HG03565 (cell line): ENCODE results near the gene CD300A.
"Not testable (repeated sequence)": the region's sequence is repeated elsewhere in the genome, so short reads cannot be mapped to it uniquely, and the experiment has no call there.

ENCODE experiments used
- ATAC-seq: cut with Tn5 transposase; IDR thresholded peaks from one replicate; pipeline ENCODE4 v1.9.1; 2021; ENCODE audit warnings: mild to moderate bottlenecking, moderate library complexity; ENCODE audit not compliant: unreplicated experiment

Gene CD300A

GRCh38 chr17:74516561-74517328 lies 50.3 kb downstream of the CD300A start:
- no peak for ATAC-seq

- not testable (repeated sequence) for ATAC-seq
Measured at GRCh38 chr17:74518413-74518981, 52.1 kb downstream of the CD300A start.

GRCh38 chr17:74520016-74520434 lies 53.6 kb downstream of the CD300A start:
- ATAC-seq = no peak

- no peak for ATAC-seq
Measured at GRCh38 chr17:74520790-74521480, 54.5 kb downstream of the CD300A start.

GRCh38 chr17:74521701-74522201 lies 55.3 kb downstream of the CD300A start:
- no peak for ATAC-seq

GRCh38 chr17:74522381-74523105 lies 56.1 kb downstream of the CD300A start:
- ATAC-seq = no peak

- no peak for ATAC-seq
Measured at GRCh38 chr17:74523308-74523707, 56.9 kb downstream of the CD300A start.

GRCh38 chr17:74524653-74525464 lies 58.4 kb downstream of the CD300A start:
- no peak for ATAC-seq

GRCh38 chr17:74525465-74525725 lies 59.0 kb downstream of the CD300A start:
- ATAC-seq = no peak

- no peak for ATAC-seq
Measured at GRCh38 chr17:74525781-74526288, 59.4 kb downstream of the CD300A start.

GRCh38 chr17:74526681-74527080 lies 60.2 kb downstream of the CD300A start:
- ATAC-seq = no peak

GRCh38 chr17:74527081-74527480 lies 60.6 kb downstream of the CD300A start:
- no peak for ATAC-seq

- ATAC-seq = no peak
Measured at GRCh38 chr17:74527756-74528155, 61.3 kb downstream of the CD300A start.

GRCh38 chr17:74528491-74529199 lies 62.2 kb downstream of the CD300A start:
- peak; percentile 82 for ATAC-seq

- no peak for ATAC-seq
Measured at GRCh38 chr17:74529243-74529642, 62.8 kb downstream of the CD300A start.

- no peak for ATAC-seq
Measured at GRCh38 chr17:74530831-74531150, 64.4 kb downstream of the CD300A start.

- no peak for ATAC-seq
Measured at GRCh38 chr17:74531231-74531761, 64.9 kb downstream of the CD300A start, which contains the start of gene CD300LB. TSS of gene CD300LB (minus strand) at chr17:74531475. CDS start at chr17:74531350, 125 bp downstream.

- ATAC-seq = no peak
Measured at GRCh38 chr17:74532115-74532514, 65.7 kb downstream of the CD300A start.
